Measurements from ENCODE around the gene AMPH.

Gene AMPH

GRCh38 chr7:38525857-38526256 lies 105.3 kb downstream of the AMPH start:
- no peak for FAIRE-seq
- TF ChIP-seq POLR2A (IDR thresholded peaks at IDR 0.05; ENCODE audit: low read depth, low read length) (no peak), TAF1 (IDR thresholded peaks at IDR 0.05; ENCODE audit: borderline replicate concordance, low read depth, low read length) (no peak), POLR2AphosphoS5 (IDR thresholded peaks at IDR 0.05; ENCODE audit: low read depth, low read length) (no peak)
- DNase-seq (ENCODE audit: insufficient read length): no peak

- FAIRE-seq: no peak
- DNase-seq (ENCODE audit: insufficient read length): no peak
- TF ChIP-seq POLR2A (IDR thresholded peaks at IDR 0.05; ENCODE audit: low read depth, low read length) (no peak), POLR2AphosphoS5 (IDR thresholded peaks at IDR 0.05; ENCODE audit: low read depth, low read length) (no peak), TAF1 (IDR thresholded peaks at IDR 0.05; ENCODE audit: borderline replicate concordance, low read depth, low read length) (no peak)
Measured at GRCh38 chr7:38524786-38525185, 106.4 kb downstream of the AMPH start.

- DNase-seq (ENCODE audit: insufficient read length) (no peak), FAIRE-seq (no peak)
- TF ChIP-seq TAF1 (IDR thresholded peaks at IDR 0.05; ENCODE audit: borderline replicate concordance, low read depth, low read length) (no peak), POLR2AphosphoS5 (IDR thresholded peaks at IDR 0.05; ENCODE audit: low read depth, low read length) (no peak), POLR2A (IDR thresholded peaks at IDR 0.05; ENCODE audit: low read depth, low read length) (no peak)
Measured at GRCh38 chr7:38520741-38521140, 110.4 kb downstream of the AMPH start.

GRCh38 chr7:38518541-38518940 lies 112.6 kb downstream of the AMPH start:
- TF ChIP-seq TAF1 (IDR thresholded peaks at IDR 0.05; ENCODE audit: borderline replicate concordance, low read depth, low read length) (no peak), POLR2AphosphoS5 (IDR thresholded peaks at IDR 0.05; ENCODE audit: low read depth, low read length) (no peak), POLR2A (IDR thresholded peaks at IDR 0.05; ENCODE audit: low read depth, low read length) (no peak)
- DNase-seq (ENCODE audit: insufficient read length) (no peak), FAIRE-seq (no peak)

GRCh38 chr7:38512704-38513103 lies 118.5 kb downstream of the AMPH start:
- TF ChIP-seq POLR2AphosphoS5 (IDR thresholded peaks at IDR 0.05; ENCODE audit: low read depth, low read length) (no peak), TAF1 (IDR thresholded peaks at IDR 0.05; ENCODE audit: borderline replicate concordance, low read depth, low read length) (no peak), POLR2A (IDR thresholded peaks at IDR 0.05; ENCODE audit: low read depth, low read length) (no peak)
- DNase-seq (ENCODE audit: insufficient read length) (no peak), FAIRE-seq (no peak)

GRCh38 chr7:38512291-38512690 lies 118.9 kb downstream of the AMPH start:
- FAIRE-seq: no peak
- TF ChIP-seq TAF1 (IDR thresholded peaks at IDR 0.05; ENCODE audit: borderline replicate concordance, low read depth, low read length): no peak
- no peak for TF ChIP-seq POLR2A (IDR thresholded peaks at IDR 0.05; ENCODE audit: low read depth, low read length)
- no peak for TF ChIP-seq POLR2AphosphoS5 (IDR thresholded peaks at IDR 0.05; ENCODE audit: low read depth, low read length)
- no peak for DNase-seq (ENCODE audit: insufficient read length)

GRCh38 chr7:38507384-38507783 lies 123.8 kb downstream of the AMPH start:
- FAIRE-seq (no peak), DNase-seq (ENCODE audit: insufficient read length) (no peak)
- TF ChIP-seq TAF1 (IDR thresholded peaks at IDR 0.05; ENCODE audit: borderline replicate concordance, low read depth, low read length): no peak
- TF ChIP-seq POLR2AphosphoS5 (IDR thresholded peaks at IDR 0.05; ENCODE audit: low read depth, low read length): no peak
- no peak for TF ChIP-seq POLR2A (IDR thresholded peaks at IDR 0.05; ENCODE audit: low read depth, low read length)

- TF ChIP-seq POLR2AphosphoS5 (IDR thresholded peaks at IDR 0.05; ENCODE audit: low read depth, low read length) (no peak), TAF1 (IDR thresholded peaks at IDR 0.05; ENCODE audit: borderline replicate concordance, low read depth, low read length) (no peak), POLR2A (IDR thresholded peaks at IDR 0.05; ENCODE audit: low read depth, low read length) (no peak)
- no peak for DNase-seq (ENCODE audit: insufficient read length)
- FAIRE-seq: no peak
Measured at GRCh38 chr7:38506756-38507155, 124.4 kb downstream of the AMPH start.

- no peak for TF ChIP-seq POLR2A (IDR thresholded peaks at IDR 0.05; ENCODE audit: low read depth, low read length)
- no peak for TF ChIP-seq TAF1 (IDR thresholded peaks at IDR 0.05; ENCODE audit: borderline replicate concordance, low read depth, low read length)
- TF ChIP-seq POLR2AphosphoS5 (IDR thresholded peaks at IDR 0.05; ENCODE audit: low read depth, low read length): no peak
- FAIRE-seq: no peak
Measured at GRCh38 chr7:38506004-38506403, 125.2 kb downstream of the AMPH start.

GRCh38 chr7:38504684-38505083 lies 126.5 kb downstream of the AMPH start:
- no peak for DNase-seq (ENCODE audit: insufficient read length)
- TF ChIP-seq POLR2A (IDR thresholded peaks at IDR 0.05; ENCODE audit: low read depth, low read length) (no peak), POLR2AphosphoS5 (IDR thresholded peaks at IDR 0.05; ENCODE audit: low read depth, low read length) (no peak), TAF1 (IDR thresholded peaks at IDR 0.05; ENCODE audit: borderline replicate concordance, low read depth, low read length) (no peak)
- FAIRE-seq: no peak

More at GRCh38 chr7:38506004-38506403, 125.2 kb downstream of the AMPH start:
- DNase-seq (ENCODE audit: insufficient read length): no peak

- FAIRE-seq: no peak
- TF ChIP-seq TAF1 (IDR thresholded peaks at IDR 0.05; ENCODE audit: borderline replicate concordance, low read depth, low read length) (no peak), POLR2AphosphoS5 (IDR thresholded peaks at IDR 0.05; ENCODE audit: low read depth, low read length) (no peak), POLR2A (IDR thresholded peaks at IDR 0.05; ENCODE audit: low read depth, low read length) (no peak)
- DNase-seq (ENCODE audit: insufficient read length): no peak
Measured at GRCh38 chr7:38502848-38503247, 128.3 kb downstream of the AMPH start.

- no peak for TF ChIP-seq POLR2AphosphoS5 (IDR thresholded peaks at IDR 0.05; ENCODE audit: low read depth, low read length)
- TF ChIP-seq TAF1 (IDR thresholded peaks at IDR 0.05; ENCODE audit: borderline replicate concordance, low read depth, low read length): no peak
- no peak for TF ChIP-seq POLR2A (IDR thresholded peaks at IDR 0.05; ENCODE audit: low read depth, low read length)
- DNase-seq (ENCODE audit: insufficient read length): no peak
- no peak for FAIRE-seq
Measured at GRCh38 chr7:38502289-38502688, 128.9 kb downstream of the AMPH start.

- DNase-seq (ENCODE audit: insufficient read length) (no peak), FAIRE-seq (no peak)
- TF ChIP-seq TAF1 (IDR thresholded peaks at IDR 0.05; ENCODE audit: borderline replicate concordance, low read depth, low read length) (no peak), POLR2A (IDR thresholded peaks at IDR 0.05; ENCODE audit: low read depth, low read length) (no peak), POLR2AphosphoS5 (IDR thresholded peaks at IDR 0.05; ENCODE audit: low read depth, low read length) (no peak)
Measured at GRCh38 chr7:38492010-38492409, 139.2 kb downstream of the AMPH start.

Measured in GM12892 (cell line).